ENCODE data around the gene ITK. TPM values are rescaled to one million over a fixed set of nuclear protein-coding genes. Genes with fewer than 3 reads are reported as not detected.

The ITK gene
- total and polyA plus RNA-seq, 2 of the 8 experiments (the other 6 are each of a cell fraction or from before 2014, with no cell fraction given), result 0.05 TPM; not detected in 1

- TF ChIP-seq HDAC2 (IDR thresholded peaks at IDR 0.05; ENCODE audit: borderline replicate concordance in 1 of 2, low read depth in 2 of 2, low read length in 2 of 2), result no peak
- TF ChIP-seq BCL11A (IDR thresholded peaks at IDR 0.05; ENCODE audit: low read depth in 2 of 2, low read length in 2 of 2), result no peak
- no peaks in the 10 kb centered on the region for H4K20me1 ChIP-seq (replicated peaks in 1 of 2; ENCODE audit: control insufficient read depth in 1 of 2, insufficient read depth in 2 of 2, low read length in 2 of 2)
- no peak overlapping the region for H3K23ac ChIP-seq (ENCODE audit: insufficient read length)
- no peak overlapping the region for H3K4me3 ChIP-seq (ENCODE audit: extremely low read depth in 1 of 4, insufficient read depth in 2 of 4, low read depth in 3 of 4, low read length in 4 of 4)
- H3K4me2 ChIP-seq (ENCODE audit: insufficient read depth in 1 of 2, low read depth in 2 of 2, low read length in 2 of 2), result no peak overlapping the region
- H2AK5ac ChIP-seq (ENCODE audit: low read depth, low read length), result no peak overlapping the region
- no peak overlapping the region for H3K27ac ChIP-seq (ENCODE audit: low read depth, low read length)
- H3K4ac ChIP-seq (replicated peaks; ENCODE audit: insufficient read length, low read depth, low read length), result no peak overlapping the region
- no peaks in the 10 kb centered on the region for H3K23me2 ChIP-seq (ENCODE audit: low read depth, low read length)
- H4K8ac ChIP-seq (ENCODE audit: extremely low read depth, insufficient read depth, low read length), result no peak overlapping the region
- H3K36me3 ChIP-seq (ENCODE audit: control insufficient read depth in 2 of 4, insufficient read depth in 4 of 4, low read length in 3 of 4), result no peaks in the 10 kb centered on the region
- no peak overlapping the region for H3K14ac ChIP-seq (ENCODE audit: insufficient read length)
- no peak overlapping the region for H4K5ac ChIP-seq (ENCODE audit: insufficient read length, low read depth, low read length)
- ChIA-PET CTCF (ENCODE audit: partially characterized antibody) (interaction anchor here (0.6 kb wide), 1 partner anchor 55 kb away, joined by 4 read pairs; no protein-coding TSS in a partner anchor), POLR2A (ENCODE audit: partially characterized antibody) (no interaction called here)
- H2BK5ac ChIP-seq (ENCODE audit: low read depth, low read length), result no peak overlapping the region
- H3K9me3 ChIP-seq (ENCODE audit: insufficient read depth in 2 of 2, low read depth in 1 of 2, low read length in 1 of 2), result no peaks in the 10 kb centered on the region
- H3K27me3 ChIP-seq (replicated peaks in 1 of 4; ENCODE audit: control insufficient read depth in 3 of 4, extremely low read depth in 1 of 4, insufficient read depth in 3 of 4, low read length in 3 of 4), result no peaks in the 10 kb centered on the region
- H3K4me1 ChIP-seq (replicated peaks in 1 of 4; ENCODE audit: control insufficient read depth in 3 of 4, insufficient read depth in 4 of 4, low read length in 3 of 4), result no peaks in the 10 kb centered on the region
- no peak overlapping the region for H3K56ac ChIP-seq (replicated peaks; ENCODE audit: insufficient read length, low read depth, low read length)
- no peak overlapping the region for H2BK12ac ChIP-seq (ENCODE audit: low read depth, low read length)
- H2BK15ac ChIP-seq (ENCODE audit: low read length), result no peak overlapping the region
- no peak overlapping the region for H4K91ac ChIP-seq (replicated peaks; ENCODE audit: insufficient read length, low read length)
- H3K79me1 ChIP-seq (ENCODE audit: low read depth, low read length), result no peaks in the 10 kb centered on the region
- H2AFZ ChIP-seq (ENCODE audit: low read length), result peak overlapping the region; percentile 92
- H3K9ac ChIP-seq (replicated peaks in 1 of 4; ENCODE audit: extremely low read depth in 1 of 4, low read depth in 3 of 4, low read length in 3 of 4), result no peak overlapping the region
- no peak for DNase-seq (ENCODE audit: low read depth in 1 of 2, low spot score in 2 of 2)
- no peak overlapping the region for H3K18ac ChIP-seq (ENCODE audit: extremely low read depth, low read length)
- no peaks in the 10 kb centered on the region for H3K79me2 ChIP-seq (ENCODE audit: control insufficient read depth in 1 of 2, insufficient read depth in 2 of 2, low read length in 2 of 2)
- H2BK20ac ChIP-seq (ENCODE audit: low read length), result no peak overlapping the region
- no peak for FAIRE-seq
- WGBS, 2 experiments (ENCODE audit: extremely low coverage in 1 of 2, insufficient coverage in 1 of 2, insufficient read length in 1 of 2, insufficient replicate concordance in 2 of 2, low coverage in 1 of 2, low lambda C conversion rate in 2 of 2, missing lambda C conversion rate in 1 of 2), result 95% methylated on average over 4 of the region's 4 CpGs; no CpG with 5 or more reads in 1 of the 2 experiments
- H2BK120ac ChIP-seq (replicated peaks; ENCODE audit: low read depth, low read length), result no peak overlapping the region
These were observed 22.8 kb downstream of the ITK start for GRCh38 chr5:157203417-157203816.

Data from H1 (cell line).